NB4 (cell line): ENCODE measurements around the gene RPL5.

Source experiments
- DNase-seq: peaks from one replicate; pipeline ENCODE4 v3.0.0; 2010; ENCODE audit warnings: low read depth
- H3K4me3 ChIP-seq: one replicate; pipeline ENCODE4 v1.5.1; 2011; ENCODE audit warnings: mild to moderate bottlenecking, low read depth, low read length, moderate library complexity
- CTCF ChIP-seq: IDR thresholded peaks from one replicate; pipeline ENCODE4 v1.5.1; 2012; ENCODE audit warnings: low read depth, low read length
- MAX ChIP-seq: IDR thresholded peaks from 2 replicates; pipeline ENCODE4 v1.6.1; 2011; ENCODE audit warnings: low read depth, low read length
- MYC ChIP-seq: IDR thresholded peaks from 2 replicates; pipeline ENCODE4 v1.6.1; 2011; ENCODE audit warnings: low read depth, low read length
- POLR2A ChIP-seq: IDR thresholded peaks from 2 replicates; pipeline ENCODE4 v1.6.1; 2011; ENCODE audit warnings: mild to moderate bottlenecking; ENCODE audit not compliant: insufficient read length; ENCODE audit errors: extremely low read depth

Gene RPL5

GRCh38 chr1:92844439-92844838, 12.6 kb downstream of the RPL5 start:
- H3K4me3 ChIP-seq, result no peak overlapping the region
- no peak for TF ChIP-seq MYC
- TF ChIP-seq CTCF, result no peak
- no peak for DNase-seq

- TF ChIP-seq POLR2A, result no peak
- TF ChIP-seq MAX, result no peak
- no peak for TF ChIP-seq CTCF
- no peak for TF ChIP-seq MYC
- H3K4me3 ChIP-seq, result no peak overlapping the region
- DNase-seq, result no peak
Observed at GRCh38 chr1:92845908-92846307, 14.1 kb downstream of the RPL5 start.

- no peak for DNase-seq
- no peak for TF ChIP-seq POLR2A
- TF ChIP-seq CTCF, result no peak
- no peak for TF ChIP-seq MAX
- TF ChIP-seq MYC, result no peak
- no peak overlapping the region for H3K4me3 ChIP-seq
Observed at GRCh38 chr1:92848201-92848600, 16.4 kb downstream of the RPL5 start.

GRCh38 chr1:92850019-92850418, 18.2 kb downstream of the RPL5 start:
- TF ChIP-seq MAX (no peak), POLR2A (no peak), MYC (no peak), CTCF (no peak)
- no peak overlapping the region for H3K4me3 ChIP-seq
- DNase-seq, result no peak

- no peak overlapping the region for H3K4me3 ChIP-seq
- no peak for TF ChIP-seq MAX
- TF ChIP-seq POLR2A, result no peak
- no peak for TF ChIP-seq MYC
- TF ChIP-seq CTCF, result no peak
- DNase-seq, result no peak
Observed at GRCh38 chr1:92851729-92852128, 19.9 kb downstream of the RPL5 start.

GRCh38 chr1:92853299-92853698, 21.5 kb downstream of the RPL5 start:
- TF ChIP-seq MAX, result no peak
- no peak for TF ChIP-seq POLR2A
- TF ChIP-seq CTCF, result no peak
- TF ChIP-seq MYC, result no peak
- no peak overlapping the region for H3K4me3 ChIP-seq
- DNase-seq, result peak; percentile 39
